DOHH2 (cell line): ENCODE data around the gene CFAP119.

Experiments
- EZH2phosphoT487 ChIP-seq: fragments of 200-600 bp; sonication (generic); IDR thresholded peaks from 2 replicates; pipeline ENCODE4 v1.6.1; 2017; ENCODE audit warnings: borderline replicate concordance, mild to moderate bottlenecking, antibody characterized with exemption, low read length, moderate library complexity, mixed read lengths
- TF ChIP-seq, protein P1 (sequence below): fragments of 200-600 bp; sonication (generic); IDR thresholded peaks from one replicate; pipeline ENCODE4 v1.5.1; 2014; ENCODE audit warnings: antibody characterized with exemption, mild to moderate bottlenecking, low read depth, low read length; ENCODE audit not compliant: poor library complexity, severe bottlenecking

DNA sequence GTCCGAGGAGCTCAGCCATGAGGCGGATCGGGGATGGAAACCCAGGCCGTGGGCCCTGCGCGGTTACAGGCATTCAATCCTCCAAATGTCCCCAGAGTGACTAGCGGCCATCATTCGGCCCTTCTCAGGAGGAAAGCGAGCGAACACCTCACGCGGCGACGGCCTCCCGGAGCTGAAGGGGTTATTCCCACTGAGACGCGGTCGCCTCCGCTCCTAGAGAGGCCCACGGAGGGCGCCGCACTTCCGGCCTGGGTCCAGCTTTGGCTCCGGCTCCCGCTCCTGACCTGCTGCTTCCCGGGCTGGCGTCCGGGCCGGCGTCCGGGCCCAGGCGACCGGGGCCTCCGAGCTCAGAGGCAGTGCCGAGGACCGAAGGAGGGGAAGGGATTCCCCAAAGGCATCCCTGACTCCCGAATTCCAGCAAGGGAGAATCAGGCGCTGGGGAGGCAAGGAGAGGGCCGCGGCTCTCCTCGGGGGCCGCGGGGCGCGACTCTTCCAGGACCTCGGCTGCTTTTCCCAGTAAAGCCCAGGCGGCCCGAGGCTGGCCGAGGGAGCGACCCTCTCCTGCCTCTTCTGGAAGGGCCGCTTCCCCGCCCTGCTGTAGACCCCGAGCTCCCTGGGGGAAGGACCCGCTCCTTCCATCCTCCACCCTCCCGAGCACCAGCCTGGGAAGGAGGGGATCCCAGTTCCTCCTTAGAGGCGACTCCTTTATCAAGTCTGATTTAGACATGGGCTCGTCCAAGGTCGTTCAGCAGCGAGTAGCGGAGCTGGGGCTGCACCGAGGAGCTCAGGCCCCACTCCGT lies 43.7 kb upstream of the CFAP119 start:
- TF ChIP-seq, protein P1, sequence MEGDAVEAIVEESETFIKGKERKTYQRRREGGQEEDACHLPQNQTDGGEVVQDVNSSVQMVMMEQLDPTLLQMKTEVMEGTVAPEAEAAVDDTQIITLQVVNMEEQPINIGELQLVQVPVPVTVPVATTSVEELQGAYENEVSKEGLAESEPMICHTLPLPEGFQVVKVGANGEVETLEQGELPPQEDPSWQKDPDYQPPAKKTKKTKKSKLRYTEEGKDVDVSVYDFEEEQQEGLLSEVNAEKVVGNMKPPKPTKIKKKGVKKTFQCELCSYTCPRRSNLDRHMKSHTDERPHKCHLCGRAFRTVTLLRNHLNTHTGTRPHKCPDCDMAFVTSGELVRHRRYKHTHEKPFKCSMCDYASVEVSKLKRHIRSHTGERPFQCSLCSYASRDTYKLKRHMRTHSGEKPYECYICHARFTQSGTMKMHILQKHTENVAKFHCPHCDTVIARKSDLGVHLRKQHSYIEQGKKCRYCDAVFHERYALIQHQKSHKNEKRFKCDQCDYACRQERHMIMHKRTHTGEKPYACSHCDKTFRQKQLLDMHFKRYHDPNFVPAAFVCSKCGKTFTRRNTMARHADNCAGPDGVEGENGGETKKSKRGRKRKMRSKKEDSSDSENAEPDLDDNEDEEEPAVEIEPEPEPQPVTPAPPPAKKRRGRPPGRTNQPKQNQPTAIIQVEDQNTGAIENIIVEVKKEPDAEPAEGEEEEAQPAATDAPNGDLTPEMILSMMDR: no peak
- TF ChIP-seq EZH2phosphoT487: no peak
